IMR-90 (cell line): Measurements from ENCODE around the gene ZNHIT2. TPM values are rescaled to one million over a fixed set of nuclear protein-coding genes. Genes with fewer than 3 reads are reported as not detected.

Source experiments
- ATAC-seq: fragments of 200-7000 bp; cut with Tn5 transposase; 2 replicates; pipeline ENCODE4 v1.9.1; 2020; ENCODE audit warnings: low read depth, mild to moderate bottlenecking, moderate library complexity
- BruUV-seq: library from RNA; stranded (reverse); fragments of 400-500 nt; replicated peaks from 2 replicates; lab custom pipeline; 2021; lab: Mats Ljungman, UMichigan
- CTCF ChIA-PET: fragments of 300-600 bp; formaldehyde crosslinking; extraction: SDS; loops from one replicate; lab custom pipeline; 2021; ENCODE audit warnings: antibody characterized with exemption; lab: Yijun Ruan, JAX
- POLR2A ChIA-PET: fragments of 300-600 bp; sonication (Branson Sonifier 250); formaldehyde crosslinking; loops from one replicate; lab custom pipeline; 2022; ENCODE audit warnings: antibody characterized with exemption; ENCODE audit not compliant: unreplicated experiment; lab: Charles Lee
- DNase-seq: peaks from one replicate; pipeline ENCODE4 v3.0.0; 2013
- H2AFZ ChIP-seq: replicated peaks from 2 replicates; pipeline ENCODE3; 2013; ENCODE audit warnings: low read length, mild to moderate bottlenecking; ENCODE audit not compliant: poor library complexity
- H2AK5ac ChIP-seq: 2 replicates; pipeline ENCODE4 v1.6.1; 2013; ENCODE audit warnings: low read depth, low read length, inconsistent platforms
- H2AK9ac ChIP-seq: replicated peaks from 2 replicates; pipeline ENCODE3; 2013; ENCODE audit warnings: mild to moderate bottlenecking, low read depth, low read length, moderate library complexity; ENCODE audit not compliant: poor library complexity
- H2BK120ac ChIP-seq: 2 replicates; pipeline ENCODE4 v1.6.1; 2013; ENCODE audit warnings: low read depth, low read length, inconsistent platforms
- H2BK15ac ChIP-seq: 3 replicates; pipeline ENCODE4 v1.6.1; 2013; ENCODE audit warnings: low read depth, low read length, inconsistent platforms
- H2BK20ac ChIP-seq: 2 replicates; pipeline ENCODE4 v1.6.1; 2013; ENCODE audit warnings: low read depth, mild to moderate bottlenecking, inconsistent platforms, low read length, moderate library complexity
- H2BK5ac ChIP-seq: 2 replicates; pipeline ENCODE4 v1.6.1; 2013; ENCODE audit warnings: mild to moderate bottlenecking, low read depth, low read length, inconsistent platforms; ENCODE audit not compliant: poor library complexity, severe bottlenecking
- H3K14ac ChIP-seq: replicated peaks from 2 replicates; pipeline ENCODE4 v1.6.1; 2013; ENCODE audit warnings: low read depth, low read length, inconsistent platforms
- H3K18ac ChIP-seq: 2 replicates; pipeline ENCODE4 v1.6.1; 2013; ENCODE audit warnings: low read depth, low read length, control low read depth
- H3K23ac ChIP-seq: 2 replicates; pipeline ENCODE4 v1.6.1; 2013; ENCODE audit warnings: low read depth, low read length, inconsistent platforms
- H3K27ac ChIP-seq: 2 replicates; pipeline ENCODE4 v1.5.1; 2013; ENCODE audit warnings: mild to moderate bottlenecking, control low read depth, low read length; ENCODE audit not compliant: insufficient read depth
- H3K27me3 ChIP-seq: 2 replicates; pipeline ENCODE4 v1.6.1; 2013; ENCODE audit warnings: low read length; ENCODE audit not compliant: control insufficient read depth, insufficient read depth
- H3K36me3 ChIP-seq: 2 replicates; pipeline ENCODE4 v1.6.1; 2013; ENCODE audit warnings: low read length, mixed read lengths; ENCODE audit not compliant: control insufficient read depth, insufficient read depth
- H3K4ac ChIP-seq: 2 replicates; pipeline ENCODE4 v1.6.1; 2013; ENCODE audit warnings: low read depth, low read length, inconsistent platforms
- H3K4me1 ChIP-seq: 2 replicates; pipeline ENCODE4 v1.6.1; 2013; ENCODE audit warnings: low read length, mixed read lengths; ENCODE audit not compliant: control insufficient read depth, insufficient read depth
- H3K4me2 ChIP-seq: 2 replicates; pipeline ENCODE4 v1.6.1; 2013; ENCODE audit warnings: low read depth, mild to moderate bottlenecking, control low read depth, low read length, moderate library complexity
- H3K4me3 ChIP-seq: 2 replicates; pipeline ENCODE4 v1.5.1; 2013; ENCODE audit warnings: low read depth, mild to moderate bottlenecking, control low read depth, low read length, moderate library complexity; ENCODE audit not compliant: insufficient read depth
- H3K56ac ChIP-seq: 2 replicates; pipeline ENCODE4 v1.6.1; 2013; ENCODE audit warnings: low read length, inconsistent platforms; ENCODE audit not compliant: insufficient read depth; ENCODE audit errors: extremely low read depth
- H3K79me1 ChIP-seq, 2 experiments: 2 replicates each; pipeline ENCODE4 v1.6.1; 2013; ENCODE audit warnings: low read length in 2 of 2, inconsistent platforms in 1 of 2, low read depth in 1 of 2
- H3K9ac ChIP-seq: 2 replicates; pipeline ENCODE4 v1.6.1; 2013; ENCODE audit warnings: low read depth, low read length, control low read depth
- H3K9me1 ChIP-seq: 2 replicates; pipeline ENCODE4 v1.6.1; 2013; ENCODE audit warnings: low read length, inconsistent platforms; ENCODE audit not compliant: insufficient read depth
- H3K9me3 ChIP-seq: 2 replicates; pipeline ENCODE4 v1.6.1; 2013; ENCODE audit warnings: low read length; ENCODE audit not compliant: control insufficient read depth, insufficient read depth
- H4K20me1 ChIP-seq: 2 replicates; pipeline ENCODE4 v1.6.1; 2013; ENCODE audit warnings: low read length, inconsistent platforms; ENCODE audit not compliant: insufficient read depth
- H4K5ac ChIP-seq: 2 replicates; pipeline ENCODE4 v1.6.1; 2013; ENCODE audit warnings: mild to moderate bottlenecking, low read depth, low read length, control low read depth
- H4K8ac ChIP-seq, 2 experiments: 2 replicates each; pipeline ENCODE4 v1.6.1; 2013; ENCODE audit warnings: low read depth in 2 of 2, low read length in 2 of 2, control low read depth in 1 of 2, inconsistent platforms in 1 of 2
- H4K91ac ChIP-seq: 2 replicates; pipeline ENCODE4 v1.6.1; 2013; ENCODE audit warnings: low read depth, low read length, inconsistent platforms; ENCODE audit not compliant: insufficient read depth
- BHLHE40 ChIP-seq: fragments of 150-350 bp; IDR thresholded peaks from 2 replicates; pipeline ENCODE4 v1.6.1; 2016; ENCODE audit warnings: mild to moderate bottlenecking, low read depth, low read length
- FOS ChIP-seq: fragments of 150-350 bp; IDR thresholded peaks from 2 replicates; pipeline ENCODE4 v1.6.1; 2016; ENCODE audit warnings: low read depth, low read length
- MAZ ChIP-seq: IDR thresholded peaks from 2 replicates; pipeline ENCODE4 v1.6.1; 2012; ENCODE audit warnings: low read depth, mild to moderate bottlenecking, low read length, improper control_type of control experiment, moderate library complexity, borderline replicate concordance
- MXI1 ChIP-seq: IDR thresholded peaks from 2 replicates; pipeline ENCODE4 v1.6.1; 2012; ENCODE audit warnings: low read depth, mild to moderate bottlenecking, low read length, moderate library complexity, borderline replicate concordance
- NFE2L2 ChIP-seq: fragments of 150-350 bp; IDR thresholded peaks from 2 replicates; pipeline ENCODE4 v1.6.1; 2016; ENCODE audit warnings: low read depth, mild to moderate bottlenecking, low read length
- RCOR1 ChIP-seq: IDR thresholded peaks from 2 replicates; pipeline ENCODE4 v1.6.1; 2012; ENCODE audit warnings: mild to moderate bottlenecking, low read length, improper control_type of control experiment; ENCODE audit not compliant: insufficient replicate concordance
- RFX5 ChIP-seq: IDR thresholded peaks from 2 replicates; pipeline ENCODE4 v1.8.0; 2012; ENCODE audit warnings: low read depth, mild to moderate bottlenecking, low read length, moderate library complexity
- SMC3 ChIP-seq: fragments of 150-350 bp; IDR thresholded peaks from 2 replicates; pipeline ENCODE4 v1.6.1; 2016; ENCODE audit warnings: low read depth, mild to moderate bottlenecking, antibody characterized with exemption, low read length, moderate library complexity
- USF2 ChIP-seq: fragments of 150-350 bp; IDR thresholded peaks from 2 replicates; pipeline ENCODE4 v1.6.1; 2017; ENCODE audit warnings: mild to moderate bottlenecking, antibody characterized with exemption, low read length, low read depth
- WGBS, 2 experiments: methylation state at CpG; one replicate each; pipeline versions ENCODE4 v1.1.5 to v1.1.7; 2013; ENCODE audit warnings: missing lambda C conversion rate in 2 of 2; ENCODE audit not compliant: insufficient read length in 1 of 2; ENCODE audit errors: extremely low coverage in 2 of 2; 5-methylcytosine and 5-hydroxymethylcytosine counted together
- dilution Hi-C: fragments of 300-500 bp; cut with HindIII; formaldehyde crosslinking; loops from one replicate; pipeline ENCODE4 v1.14.3; 2018; ENCODE audit warnings: low sequenced_read_pairs; ENCODE audit not compliant: unreplicated experiment
- in situ Hi-C: fragments of 300-500 bp; cut with MboI; formaldehyde crosslinking; loops from 3 replicates; pipeline ENCODE4 v1.14.3; 2019; ENCODE audit warnings: low sequenced_read_pairs, inconsistent platforms, mixed read lengths
- intact Hi-C: fragments of 100-400 bp; cut with micrococcal nuclease; formaldehyde crosslinking; loops from 2 replicates; pipeline ENCODE4 v1.10.0; 2022
- polyA plus RNA-seq, 3 experiments: library from polyadenylated mRNA; depleted of rRNA; stranded (reverse); fragments of >200 nt; gene quantifications; 2 replicates each; pipeline ENCODE4 v1.2.3, GENCODE V29; 2012; ENCODE audit warnings: low replicate concordance in 1 of 3
- total RNA-seq: library from RNA; depleted of rRNA; stranded (reverse); fragments of >200 nt; gene quantifications from 2 replicates; pipeline ENCODE4 v1.2.3, GENCODE V29; 2012

ZNHIT2 gene
- total and polyA plus RNA-seq, 2 of the 4 experiments (the other 2 are of a cell fraction): 3.9 to 5.9 TPM

- no peak overlapping the region for H3K4me3 ChIP-seq
- no peak overlapping the region for H4K91ac ChIP-seq
- ATAC-seq: no peak
- H3K4ac ChIP-seq: no peak overlapping the region
- peaks cover 14% of the 10 kb centered on the region; the same call in 1 of the 2 replicates for H3K4me1 ChIP-seq
- ChIA-PET CTCF (interaction anchor here (1.3 to 3.5 kb wide), 2 partner anchors 9 to 13 kb away, joined by 5 to 15 read pairs; no protein-coding TSS in a partner anchor), POLR2A (interaction anchor here (0.6 to 1.0 kb wide), 2 partner anchors 11 to 12 kb away, joined by 3 to 5 read pairs; partner anchors contain the start of genes FAU and MRPL49)
- peak overlapping the region; percentile 72 for H2AK9ac ChIP-seq
- H3K4me2 ChIP-seq: no peak overlapping the region
- no TSS peak for BruUV-seq
- no peak overlapping the region for H2AK5ac ChIP-seq
- dilution Hi-C loops: no loop called here
- H3K9me3 ChIP-seq: no peaks in the 10 kb centered on the region
- in situ Hi-C loops: no loop called here
- no peak overlapping the region for H2BK120ac ChIP-seq
- H4K5ac ChIP-seq: no peak overlapping the region
- H3K36me3 ChIP-seq: peaks cover 11% of the 10 kb centered on the region
- no peak overlapping the region for H3K56ac ChIP-seq
- no peak overlapping the region for H3K9ac ChIP-seq
- no peak overlapping the region for H3K27ac ChIP-seq
- no peak overlapping the region for H3K23ac ChIP-seq
- peak overlapping the region; percentile 62 for H2AFZ ChIP-seq
- peaks cover 0 to 28% of the 10 kb centered on the region in 2 experiments for H3K79me1 ChIP-seq
- no peak overlapping the region for H4K8ac ChIP-seq
- WGBS, 2 experiments: 64% methylated on average over 20 of the region's 31 CpGs; no CpG with 5 or more reads in 1 of the 2 experiments
- H3K18ac ChIP-seq: no peak overlapping the region
- 0 out of 2 replicates have a peak, but pooled peaks cover 2% of the 10 kb centered on the region for H3K9me1 ChIP-seq
- no peak for TF ChIP-seq MXI1
- no peak for TF ChIP-seq MAZ
- TF ChIP-seq RFX5: no peak
- no peak for TF ChIP-seq NFE2L2
- no peak for TF ChIP-seq RCOR1
- TF ChIP-seq BHLHE40: no peak
- no peak for TF ChIP-seq USF2
- TF ChIP-seq SMC3: no peak
- TF ChIP-seq FOS: no peak
- no peak for DNase-seq
- H4K20me1 ChIP-seq: peaks cover 11% of the 10 kb centered on the region; the same call in 1 of the 2 replicates
- no peak overlapping the region for H2BK20ac ChIP-seq
- intact Hi-C loops: loop anchor here (2.0 to 5.0 kb wide), 2 partner anchors 141 to 264 kb away; no protein-coding TSS in a partner anchor
- no peak overlapping the region for H2BK5ac ChIP-seq
- H2BK15ac ChIP-seq: no peak overlapping the region
- H3K27me3 ChIP-seq: no peaks in the 10 kb centered on the region
- H3K14ac ChIP-seq: no peak overlapping the region
Observed at GRCh38 chr11:65111159-65111743, 6.2 kb downstream of the ZNHIT2 start.
